ENCODE data around the gene ZNF275. TPM values are rescaled to one million over a fixed set of nuclear protein-coding genes. Genes with fewer than 3 reads are reported as not detected.

Gene ZNF275
- total and polyA plus RNA-seq, 2 of the 8 experiments (the other 6 are each of a cell fraction or from before 2014, with no cell fraction given) = 8.2 to 9.1 TPM

DNA sequence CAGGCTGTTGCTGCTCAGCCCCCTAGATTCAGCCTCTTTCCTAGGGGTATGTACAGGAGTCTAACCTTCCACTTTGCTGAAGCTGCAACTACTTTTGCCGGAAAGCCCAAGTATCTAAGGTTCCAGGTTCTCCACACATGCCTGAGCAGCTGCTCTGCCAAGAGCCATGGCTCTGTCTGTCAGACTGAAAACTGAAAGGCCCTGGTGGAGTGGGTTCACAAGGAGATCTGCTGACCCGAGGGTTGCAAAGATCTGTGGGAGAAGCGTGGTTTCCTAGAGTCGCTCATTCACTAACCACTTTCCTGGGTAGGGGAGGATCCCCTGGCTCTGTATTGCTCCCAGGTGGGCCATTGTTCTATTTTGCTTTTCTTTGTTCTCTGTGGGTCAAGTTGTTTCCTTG, 6.4 kb upstream of the ZNF275 start:
- Histone ChIP-seq H3K9me3 (ENCODE audit: insufficient read depth in 2 of 2, low read depth in 1 of 2, low read length in 1 of 2) (no peaks in the 10 kb centered on the region), H3K4me2 (ENCODE audit: insufficient read depth in 1 of 2, low read depth in 2 of 2, low read length in 2 of 2) (no peak overlapping the region), H2AFZ (ENCODE audit: low read length) (no peak overlapping the region), H4K5ac (ENCODE audit: insufficient read length, low read depth, low read length) (no peak overlapping the region), H4K8ac (ENCODE audit: extremely low read depth, insufficient read depth, low read length) (no peak overlapping the region), H2BK5ac (ENCODE audit: low read depth, low read length) (no peak overlapping the region), H3K56ac (replicated peaks; ENCODE audit: insufficient read length, low read depth, low read length) (no peak overlapping the region), H3K14ac (ENCODE audit: insufficient read length) (no peak overlapping the region), H3K9ac (replicated peaks in 1 of 4; ENCODE audit: extremely low read depth in 1 of 4, low read depth in 3 of 4, low read length in 3 of 4) (no peak overlapping the region), H4K20me1 (replicated peaks in 1 of 2; ENCODE audit: control insufficient read depth in 1 of 2, insufficient read depth in 2 of 2, low read length in 2 of 2) (no peaks in the 10 kb centered on the region), H3K79me1 (ENCODE audit: low read depth, low read length) (no peaks in the 10 kb centered on the region), H3K4ac (replicated peaks; ENCODE audit: insufficient read length, low read depth, low read length) (no peak overlapping the region), H3K4me3 (ENCODE audit: extremely low read depth in 1 of 4, insufficient read depth in 2 of 4, low read depth in 3 of 4, low read length in 4 of 4) (no peak overlapping the region), H2BK15ac (ENCODE audit: low read length) (no peak overlapping the region), H3K27me3 (replicated peaks in 1 of 4; ENCODE audit: control insufficient read depth in 3 of 4, extremely low read depth in 1 of 4, insufficient read depth in 3 of 4, low read length in 3 of 4) (no peaks in the 10 kb centered on the region), H3K23me2 (ENCODE audit: low read depth, low read length) (no peaks in the 10 kb centered on the region), H2BK12ac (ENCODE audit: low read depth, low read length) (no peak overlapping the region), H3K23ac (ENCODE audit: insufficient read length) (no peak overlapping the region), H3K18ac (ENCODE audit: extremely low read depth, low read length) (no peak overlapping the region), H3K4me1 (replicated peaks in 1 of 4; ENCODE audit: control insufficient read depth in 3 of 4, insufficient read depth in 4 of 4, low read length in 3 of 4) (no peaks in the 10 kb centered on the region), H2AK5ac (ENCODE audit: low read depth, low read length) (no peak overlapping the region), H2BK120ac (replicated peaks; ENCODE audit: low read depth, low read length) (no peak overlapping the region), H2BK20ac (ENCODE audit: low read length) (no peak overlapping the region), H3K79me2 (ENCODE audit: control insufficient read depth in 1 of 2, insufficient read depth in 2 of 2, low read length in 2 of 2) (no peaks in the 10 kb centered on the region), H3K36me3 (ENCODE audit: control insufficient read depth in 2 of 4, insufficient read depth in 4 of 4, low read length in 3 of 4) (no peaks in the 10 kb centered on the region), H4K91ac (replicated peaks; ENCODE audit: insufficient read length, low read length) (no peak overlapping the region), H3K27ac (ENCODE audit: low read depth, low read length) (no peak overlapping the region)
- TF ChIP-seq YY1 (IDR thresholded peaks at IDR 0.05; ENCODE audit: low read depth, low read length) = no peak
- no peak for TF ChIP-seq CREB1 (IDR thresholded peaks at IDR 0.05)
- no peak for TF ChIP-seq GTF2F1 (IDR thresholded peaks at IDR 0.05; ENCODE audit: borderline replicate concordance, low read depth, low read length)
- 100% methylated on average over 2 of the region's 4 CpGs; no CpG with 5 or more reads in 1 of the 2 experiments for WGBS, 2 experiments (ENCODE audit: extremely low coverage in 1 of 2, insufficient coverage in 1 of 2, insufficient read length in 1 of 2, insufficient replicate concordance in 2 of 2, low coverage in 1 of 2, low lambda C conversion rate in 2 of 2, missing lambda C conversion rate in 1 of 2)
- ChIA-PET POLR2A (ENCODE audit: partially characterized antibody) (no interaction called here), CTCF (ENCODE audit: partially characterized antibody) (no interaction called here)
- FAIRE-seq = no peak
- no peak for DNase-seq (ENCODE audit: low read depth in 1 of 2, low spot score in 2 of 2)

All from H1 (cell line).